Neural cell (in vitro differentiated cells): Measurements from ENCODE around the gene SCAMP5. TPM values are rescaled to one million over a fixed set of nuclear protein-coding genes. Genes with fewer than 3 reads are reported as not detected.

Experiments used
- H2AFZ ChIP-seq: fragments of 200-600, 300-800 bp; sonication (generic), shearing (Covaris generic); 2 replicates; pipeline ENCODE4 v1.6.0; 2014; ENCODE audit warnings: low read depth, mild to moderate bottlenecking, antibody characterized with exemption, low read length, moderate library complexity
- H3F3A ChIP-seq: fragments of 200-600 bp; shearing (Covaris generic); 2 replicates; pipeline ENCODE4 v1.6.1; 2016; ENCODE audit warnings: mild to moderate bottlenecking, moderate library complexity, mixed read lengths, antibody characterized with exemption, low read length; ENCODE audit not compliant: insufficient read depth, poor library complexity, severe bottlenecking
- H3K27ac ChIP-seq: fragments of 200-600, 300-800 bp; sonication (generic), shearing (Covaris generic); 2 replicates; pipeline ENCODE4 v1.5.1; 2014; ENCODE audit warnings: mild to moderate bottlenecking, low read length, moderate library complexity
- H3K27me3 ChIP-seq: fragments of 300-800, 200-600 bp; sonication (generic), shearing (Covaris generic); 2 replicates; pipeline ENCODE4 v1.6.0; 2014; ENCODE audit warnings: mild to moderate bottlenecking, low read depth, low read length, moderate library complexity; ENCODE audit not compliant: insufficient read depth
- H3K36me3 ChIP-seq: fragments of 300-800, 200-600 bp; sonication (generic), shearing (Covaris generic); 2 replicates; pipeline ENCODE4 v1.5.1; 2014; ENCODE audit warnings: mild to moderate bottlenecking, antibody characterized with exemption, low read length, moderate library complexity; ENCODE audit not compliant: insufficient read depth
- H3K4me2 ChIP-seq: fragments of 300-800, 200-600 bp; sonication (generic), shearing (Covaris generic); 2 replicates; pipeline ENCODE4 v1.6.0; 2014; ENCODE audit warnings: mild to moderate bottlenecking, low read length
- H3K4me3 ChIP-seq: fragments of 300-800, 200-600 bp; sonication (generic), shearing (Covaris generic); 2 replicates; pipeline ENCODE4 v1.5.1; 2014; ENCODE audit warnings: mild to moderate bottlenecking, low read length, moderate library complexity
- H3K79me2 ChIP-seq: fragments of 200-600 bp; shearing (Covaris generic); replicated peaks from 2 replicates; pipeline ENCODE4 v1.6.0; 2014; ENCODE audit warnings: mild to moderate bottlenecking, low read length, moderate library complexity; ENCODE audit not compliant: insufficient read depth
- H3K9ac ChIP-seq: fragments of 300-800, 200-600 bp; sonication (generic), shearing (Covaris generic); 2 replicates; pipeline ENCODE4 v1.6.1; 2016; ENCODE audit warnings: mild to moderate bottlenecking, low read length, mixed read lengths
- H3K9me2 ChIP-seq: fragments of 200-600 bp; shearing (Covaris generic); 2 replicates; pipeline ENCODE4 v1.6.1; 2016; ENCODE audit warnings: mild to moderate bottlenecking, low read length, mixed read lengths; ENCODE audit not compliant: insufficient read depth
- H3K9me3 ChIP-seq: fragments of 200-600, 300-800 bp; sonication (generic), shearing (Covaris generic); 2 replicates; pipeline ENCODE4 v1.6.1; 2016; ENCODE audit warnings: mild to moderate bottlenecking, mixed run types, low read length, moderate library complexity, mixed read lengths
- H4K20me1 ChIP-seq: fragments of 200-600 bp; shearing (Covaris generic); 2 replicates; pipeline ENCODE4 v1.6.1; 2016; ENCODE audit warnings: mild to moderate bottlenecking, mixed run types; ENCODE audit not compliant: insufficient read depth
- CTCF ChIP-seq: fragments of 450-650 bp; IDR thresholded peaks from 2 replicates; pipeline ENCODE4 v1.5.1; 2014; ENCODE audit warnings: antibody characterized with exemption, mild to moderate bottlenecking, moderate library complexity; ENCODE audit not compliant: poor library complexity, severe bottlenecking
- EP300 ChIP-seq: fragments of 450-650 bp; conservative IDR thresholded peaks from 2 replicates; pipeline ENCODE4 v1.6.1; 2014; ENCODE audit warnings: antibody characterized with exemption, mild to moderate bottlenecking, moderate library complexity; ENCODE audit not compliant: poor library complexity, severe bottlenecking
- EZH2 ChIP-seq: fragments of 200-600, 300-800 bp; shearing (Covaris generic), sonication (generic); IDR thresholded peaks from 2 replicates; pipeline ENCODE4 v1.6.1; 2014; ENCODE audit warnings: antibody characterized with exemption, low read length, borderline replicate concordance, mild to moderate bottlenecking; ENCODE audit not compliant: insufficient read depth, poor library complexity, severe bottlenecking
- MXI1 ChIP-seq: fragments of 450-650 bp; conservative IDR thresholded peaks from 2 replicates; pipeline ENCODE4 v1.6.1; 2014; ENCODE audit warnings: antibody characterized with exemption, mild to moderate bottlenecking; ENCODE audit not compliant: poor library complexity, severe bottlenecking
- POLR2AphosphoS5 ChIP-seq: IDR thresholded peaks from 2 replicates; pipeline ENCODE4 v1.6.1; 2012
- RAD21 ChIP-seq: fragments of 450-650 bp; conservative IDR thresholded peaks from 2 replicates; pipeline ENCODE4 v1.6.1; 2014; ENCODE audit warnings: antibody characterized with exemption, mild to moderate bottlenecking, moderate library complexity
- REST ChIP-seq: IDR thresholded peaks from 2 replicates; pipeline ENCODE4 v1.6.1; 2012; ENCODE audit warnings: borderline replicate concordance
- SMC3 ChIP-seq: fragments of 450-650 bp; conservative IDR thresholded peaks from 2 replicates; pipeline ENCODE4 v1.6.1; 2014; ENCODE audit warnings: antibody characterized with exemption, mild to moderate bottlenecking, moderate library complexity; ENCODE audit not compliant: poor library complexity
- TAF1 ChIP-seq: IDR thresholded peaks from 2 replicates; pipeline ENCODE4 v1.6.1; 2012; ENCODE audit warnings: low read depth
- polyA plus RNA-seq: library from polyadenylated mRNA; depleted of rRNA; stranded (reverse); fragments of >200 nt; gene quantifications from 2 replicates; pipeline ENCODE4 v1.2.3, GENCODE V29; 2014

Gene SCAMP5
- polyA plus RNA-seq, 1 donor from 2014 or later: 92.5 TPM

GRCh38 chr15:75023872-75024636, 28.7 kb downstream of the SCAMP5 start:
- Histone ChIP-seq H3F3A (no peaks in the 10 kb centered on the region), H3K27ac (peak overlapping the region; percentile 25), H3K4me3 (peak overlapping the region; percentile 71), H3K36me3 (no peaks in the 10 kb centered on the region), H3K9me2 (no peaks in the 10 kb centered on the region), H3K79me2 (peaks cover 4% of the 10 kb centered on the region), H3K27me3 (no peaks in the 10 kb centered on the region), H3K9me3 (no peaks in the 10 kb centered on the region), H2AFZ (peak overlapping the region; percentile 58), H3K4me2 (peak overlapping the region; percentile 86), H3K9ac (peak overlapping the region; percentile 74), H4K20me1 (no peaks in the 10 kb centered on the region)
- no peak for TF ChIP-seq MXI1
- no peak for TF ChIP-seq CTCF
- TF ChIP-seq EP300: no peak

GRCh38 chr15:75025107-75025506, 29.7 kb downstream of the SCAMP5 start:
- Histone ChIP-seq H4K20me1 (no peaks in the 10 kb centered on the region), H3K4me2 (no peak overlapping the region), H3F3A (no peaks in the 10 kb centered on the region), H3K9ac (no peak overlapping the region), H3K9me3 (no peaks in the 10 kb centered on the region), H2AFZ (no peak overlapping the region), H3K9me2 (no peaks in the 10 kb centered on the region), H3K36me3 (no peaks in the 10 kb centered on the region), H3K4me3 (no peak overlapping the region), H3K27ac (no peak overlapping the region), H3K79me2 (peaks cover 4% of the 10 kb centered on the region), H3K27me3 (no peaks in the 10 kb centered on the region)
- TF ChIP-seq EP300 (no peak), SMC3 (no peak), REST (no peak), EZH2 (no peak), POLR2AphosphoS5 (no peak), RAD21 (no peak), CTCF (no peak), TAF1 (no peak), MXI1 (no peak)
